Loucy (cell line): ENCODE data around the gene STOM.

ENCODE experiments used
- H2AFZ ChIP-seq: fragments of 200-600 bp; sonication (generic); 2 replicates; pipeline ENCODE4 v1.6.0; 2016; ENCODE audit warnings: antibody characterized with exemption, mild to moderate bottlenecking, low read length, moderate library complexity
- H3F3A ChIP-seq: fragments of 200-600 bp; 2 replicates; pipeline ENCODE4 v1.6.0; 2016; ENCODE audit warnings: antibody characterized with exemption, low read depth, mild to moderate bottlenecking
- H3K27me3 ChIP-seq: fragments of 200-600 bp; sonication (generic); 2 replicates; pipeline ENCODE4 v1.6.1; 2014; ENCODE audit warnings: low read length, mild to moderate bottlenecking; ENCODE audit not compliant: insufficient read depth, poor library complexity, severe bottlenecking
- H3K36me3 ChIP-seq: fragments of 200-600 bp; sonication (generic); 2 replicates; pipeline ENCODE4 v1.6.1; 2016; ENCODE audit warnings: low read length; ENCODE audit not compliant: insufficient read depth
- H3K4me1 ChIP-seq: fragments of 200-600 bp; sonication (generic); 2 replicates; pipeline ENCODE4 v1.5.1; 2014; ENCODE audit warnings: low read length, mild to moderate bottlenecking; ENCODE audit not compliant: insufficient read depth, poor library complexity, severe bottlenecking
- H3K4me2 ChIP-seq: fragments of 200-600 bp; sonication (generic); 2 replicates; pipeline ENCODE4 v1.6.0; 2014; ENCODE audit warnings: antibody characterized with exemption, low read length, low read depth, mild to moderate bottlenecking; ENCODE audit not compliant: poor library complexity, severe bottlenecking
- H3K4me3 ChIP-seq: fragments of 200-600 bp; sonication (generic); 2 replicates; pipeline ENCODE4 v1.5.1; 2014; ENCODE audit warnings: low read length, mild to moderate bottlenecking, mixed read lengths; ENCODE audit not compliant: poor library complexity, severe bottlenecking
- H3K79me2 ChIP-seq: fragments of 200-600 bp; sonication (generic); 2 replicates; pipeline ENCODE4 v1.6.1; 2014; ENCODE audit warnings: low read length; ENCODE audit not compliant: insufficient read depth
- H3K9ac ChIP-seq: fragments of 200-600 bp; sonication (generic); 2 replicates; pipeline ENCODE4 v1.6.0; 2014; ENCODE audit warnings: mild to moderate bottlenecking, low read depth, low read length, moderate library complexity; ENCODE audit not compliant: poor library complexity, severe bottlenecking
- H3K9me2 ChIP-seq: fragments of 200-600 bp; sonication (generic); replicated peaks from 2 replicates; pipeline ENCODE4 v1.6.1; 2016; ENCODE audit warnings: low read depth, low read length, mixed read lengths
- H3K9me3 ChIP-seq: fragments of 200-600 bp; sonication (generic); 2 replicates; pipeline ENCODE4 v1.6.1; 2014; ENCODE audit warnings: mild to moderate bottlenecking, antibody characterized with exemption, low read length, low read depth; ENCODE audit not compliant: insufficient read depth
- H4K20me1 ChIP-seq: fragments of 200-600 bp; sonication (generic); 2 replicates; pipeline ENCODE4 v1.6.0; 2014; ENCODE audit warnings: antibody characterized with exemption, low read length, mild to moderate bottlenecking; ENCODE audit not compliant: insufficient read depth, poor library complexity, severe bottlenecking
- EZH2phosphoT487 ChIP-seq: fragments of 200-600 bp; IDR thresholded peaks from 2 replicates; pipeline ENCODE4 v1.6.1; 2018; ENCODE audit warnings: antibody characterized with exemption, mild to moderate bottlenecking, moderate library complexity, borderline replicate concordance
- TF ChIP-seq, protein P1 (sequence below): fragments of 200-600 bp; sonication (generic); conservative IDR thresholded peaks from 2 replicates; pipeline ENCODE4 v1.5.1; 2014; ENCODE audit warnings: mild to moderate bottlenecking, antibody characterized with exemption, low read length

The STOM gene

DNA sequence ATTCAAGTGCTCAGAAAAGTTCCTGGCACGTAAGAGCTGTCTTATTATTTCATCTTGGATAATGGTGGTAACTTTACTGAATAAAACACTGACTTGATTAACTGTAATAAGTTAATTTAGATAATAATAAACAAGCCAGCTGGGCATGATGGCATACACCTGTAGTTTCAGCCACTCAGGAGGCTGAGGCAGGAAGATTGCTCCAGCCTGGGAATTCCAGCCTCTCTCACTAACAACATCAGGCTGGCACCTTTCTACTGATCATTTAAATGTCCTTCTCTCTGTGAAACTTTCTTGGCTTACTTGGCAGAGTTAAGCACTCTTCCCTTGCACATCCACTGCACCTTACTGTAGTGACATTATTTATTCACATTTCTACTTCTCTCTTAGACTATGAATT, 20.0 kb downstream of the STOM start:
- Histone ChIP-seq H3K4me2 (no peak overlapping the region), H3F3A (no peaks in the 10 kb centered on the region), H3K9me3 (no peaks in the 10 kb centered on the region), H3K36me3 (no peaks in the 10 kb centered on the region), H3K79me2 (no peaks in the 10 kb centered on the region), H3K9ac (no peak overlapping the region), H3K27me3 (peaks cover 24% of the 10 kb centered on the region), H3K4me3 (no peak overlapping the region), H3K9me2 (no peaks in the 10 kb centered on the region), H3K4me1 (peaks cover 11% of the 10 kb centered on the region), H4K20me1 (no peaks in the 10 kb centered on the region), H2AFZ (no peak overlapping the region)
- TF ChIP-seq EZH2phosphoT487: no peak
- TF ChIP-seq, protein P1, sequence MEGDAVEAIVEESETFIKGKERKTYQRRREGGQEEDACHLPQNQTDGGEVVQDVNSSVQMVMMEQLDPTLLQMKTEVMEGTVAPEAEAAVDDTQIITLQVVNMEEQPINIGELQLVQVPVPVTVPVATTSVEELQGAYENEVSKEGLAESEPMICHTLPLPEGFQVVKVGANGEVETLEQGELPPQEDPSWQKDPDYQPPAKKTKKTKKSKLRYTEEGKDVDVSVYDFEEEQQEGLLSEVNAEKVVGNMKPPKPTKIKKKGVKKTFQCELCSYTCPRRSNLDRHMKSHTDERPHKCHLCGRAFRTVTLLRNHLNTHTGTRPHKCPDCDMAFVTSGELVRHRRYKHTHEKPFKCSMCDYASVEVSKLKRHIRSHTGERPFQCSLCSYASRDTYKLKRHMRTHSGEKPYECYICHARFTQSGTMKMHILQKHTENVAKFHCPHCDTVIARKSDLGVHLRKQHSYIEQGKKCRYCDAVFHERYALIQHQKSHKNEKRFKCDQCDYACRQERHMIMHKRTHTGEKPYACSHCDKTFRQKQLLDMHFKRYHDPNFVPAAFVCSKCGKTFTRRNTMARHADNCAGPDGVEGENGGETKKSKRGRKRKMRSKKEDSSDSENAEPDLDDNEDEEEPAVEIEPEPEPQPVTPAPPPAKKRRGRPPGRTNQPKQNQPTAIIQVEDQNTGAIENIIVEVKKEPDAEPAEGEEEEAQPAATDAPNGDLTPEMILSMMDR: no peak

GRCh38 chr9:121349009-121349408, 21.0 kb downstream of the STOM start:
- Histone ChIP-seq H3K9ac (no peak overlapping the region), H3K9me3 (no peaks in the 10 kb centered on the region), H3K4me1 (peaks cover 8% of the 10 kb centered on the region), H4K20me1 (no peaks in the 10 kb centered on the region), H3K27me3 (peaks cover 24% of the 10 kb centered on the region), H3K4me2 (no peak overlapping the region), H3K9me2 (no peaks in the 10 kb centered on the region), H2AFZ (no peak overlapping the region), H3K79me2 (no peaks in the 10 kb centered on the region), H3K4me3 (no peak overlapping the region), H3F3A (no peaks in the 10 kb centered on the region), H3K36me3 (no peaks in the 10 kb centered on the region)
- TF ChIP-seq, protein P1: no peak
- no peak for TF ChIP-seq EZH2phosphoT487

DNA sequence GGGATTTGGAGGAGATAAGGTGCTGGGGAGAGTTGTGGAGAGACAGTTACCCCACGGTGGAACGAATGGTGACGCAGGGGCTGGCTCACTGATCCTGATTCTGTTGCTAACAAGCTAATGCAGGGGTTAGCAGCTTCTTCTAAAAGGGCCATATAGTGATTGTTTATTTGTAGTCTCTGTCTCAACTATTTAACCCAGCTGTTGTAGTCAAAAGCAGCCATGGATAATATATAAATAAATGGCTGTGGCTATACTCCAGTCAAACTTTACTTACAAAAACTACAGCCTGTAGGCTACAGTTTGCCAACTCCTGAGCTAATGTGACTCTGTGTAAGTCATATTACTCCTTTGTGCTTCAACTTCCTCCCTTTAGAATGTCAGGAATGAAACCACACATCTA, 21.8 kb downstream of the STOM start:
- Histone ChIP-seq H3K4me2 (no peak overlapping the region), H3K4me1 (peaks cover under 1% of the 10 kb centered on the region)
- no peak for TF ChIP-seq EZH2phosphoT487
- TF ChIP-seq, protein P1: no peak

More for the DNA sequence above, 21.8 kb downstream of the STOM start:
- Histone ChIP-seq H3K9ac (no peak overlapping the region), H3K4me3 (no peak overlapping the region), H2AFZ (no peak overlapping the region), H3K27me3 (peaks cover 24% of the 10 kb centered on the region), H3K9me2 (no peaks in the 10 kb centered on the region), H3K79me2 (no peaks in the 10 kb centered on the region), H3F3A (no peaks in the 10 kb centered on the region), H4K20me1 (no peaks in the 10 kb centered on the region), H3K9me3 (no peaks in the 10 kb centered on the region), H3K36me3 (no peaks in the 10 kb centered on the region)
